ENCODE results near the gene SAP30BP.

SAP30BP gene

GRCh38 chr17:75666959-75667790 is at the start of gene SAP30BP, which contains the start of gene RECQL5:
Gene SAP30BP, plus strand, starts transcription at chr17:75667338. Its CDS starts 35 bp downstream, at chr17:75667373.
Gene RECQL5, minus strand, starts transcription at chr17:75667154. Its CDS starts 597 bp downstream, at chr17:75666557.
- peak; percentile 97 for DNase-seq

DNA sequence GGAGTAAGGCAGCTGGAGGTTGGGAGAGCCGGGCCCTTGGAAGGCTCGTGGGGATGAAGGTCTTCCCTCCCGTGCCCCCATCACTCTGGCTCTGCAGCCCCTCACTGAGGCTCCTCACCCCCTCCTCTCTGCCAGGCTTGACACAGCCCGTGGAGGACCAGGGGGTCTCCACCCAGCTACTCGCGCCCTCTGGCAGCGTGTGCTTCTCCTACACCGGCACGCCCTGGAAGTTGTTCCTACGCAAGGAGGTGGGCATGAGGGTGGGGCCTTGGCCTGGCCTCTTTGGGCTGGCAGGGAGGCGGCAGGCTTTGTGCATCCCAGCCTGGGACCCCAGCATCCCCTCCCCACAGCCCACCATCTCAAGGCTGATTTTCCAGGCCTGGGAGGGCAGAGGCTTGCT is 49.5 kb upstream of the SAP30BP start:
- no peak for DNase-seq

DNA sequence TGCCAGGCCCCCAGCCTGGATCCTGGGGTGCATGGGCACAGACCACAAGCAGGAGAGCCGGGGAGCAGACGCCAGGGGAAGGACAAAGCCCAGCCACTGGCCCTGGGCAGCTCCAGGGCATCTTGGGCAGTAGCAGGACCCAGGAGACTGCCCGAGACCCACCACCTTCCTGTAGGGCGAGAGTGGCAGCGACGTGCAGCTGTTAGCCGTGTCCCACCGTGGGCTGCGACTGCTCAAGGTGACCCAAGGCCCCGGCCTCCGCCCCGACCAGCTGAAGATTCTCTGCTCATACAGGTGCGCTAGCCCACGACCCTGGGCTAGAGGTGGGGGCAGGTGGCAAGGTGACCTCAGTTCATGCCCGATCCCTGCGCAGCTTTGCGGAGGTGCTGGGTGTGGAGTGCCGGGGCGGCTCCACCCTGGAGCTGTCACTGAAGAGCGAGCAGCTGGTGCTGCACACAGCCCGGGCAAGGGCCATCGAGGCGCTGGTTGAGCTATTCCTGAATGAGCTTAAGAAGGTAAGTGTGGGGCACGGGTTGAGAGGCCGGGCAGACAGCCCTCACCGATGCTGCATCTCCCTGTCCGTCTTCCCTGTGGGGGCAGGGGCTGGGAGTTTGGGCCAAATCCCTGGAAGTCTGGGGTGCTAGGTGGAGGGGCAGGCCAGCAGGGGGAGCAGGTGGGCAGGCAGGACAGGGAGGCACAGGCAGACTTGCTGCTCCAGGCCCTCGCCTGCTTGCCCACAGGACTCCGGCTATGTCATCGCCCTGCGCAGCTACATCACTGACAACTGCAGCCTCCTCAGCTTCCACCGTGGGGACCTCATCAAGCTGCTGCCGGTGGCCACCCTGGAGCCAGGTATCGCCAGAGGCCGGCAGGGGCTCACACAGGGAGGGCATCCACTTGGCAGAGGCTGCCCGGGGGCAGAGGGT is 47.4 kb upstream of the SAP30BP start:
- DNase-seq = no peak

DNA sequence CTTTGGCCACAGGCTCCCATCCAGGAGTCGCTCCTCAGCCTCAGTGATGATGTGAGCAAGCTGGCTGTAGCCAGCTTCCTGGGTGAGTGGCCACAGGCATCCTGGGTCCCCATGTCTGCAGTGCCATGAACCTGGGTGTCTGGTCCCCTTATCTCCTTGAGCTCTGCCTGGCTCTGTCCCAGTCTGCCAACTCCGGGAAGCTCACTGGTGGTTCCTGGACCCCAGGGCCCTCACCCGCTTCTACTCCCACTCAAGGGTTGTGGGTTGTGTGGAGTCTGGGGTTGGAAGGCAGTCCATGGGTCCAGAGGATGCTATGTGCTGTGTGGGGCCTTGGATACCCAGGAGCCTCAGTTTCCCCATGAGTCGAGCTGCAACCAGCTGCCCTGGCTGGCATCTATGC is 45.6 kb upstream of the SAP30BP start:
- DNase-seq = no peak

GRCh38 chr17:75622076-75622475 is 45.1 kb upstream of the SAP30BP start:
- no peak for DNase-seq

DNA sequence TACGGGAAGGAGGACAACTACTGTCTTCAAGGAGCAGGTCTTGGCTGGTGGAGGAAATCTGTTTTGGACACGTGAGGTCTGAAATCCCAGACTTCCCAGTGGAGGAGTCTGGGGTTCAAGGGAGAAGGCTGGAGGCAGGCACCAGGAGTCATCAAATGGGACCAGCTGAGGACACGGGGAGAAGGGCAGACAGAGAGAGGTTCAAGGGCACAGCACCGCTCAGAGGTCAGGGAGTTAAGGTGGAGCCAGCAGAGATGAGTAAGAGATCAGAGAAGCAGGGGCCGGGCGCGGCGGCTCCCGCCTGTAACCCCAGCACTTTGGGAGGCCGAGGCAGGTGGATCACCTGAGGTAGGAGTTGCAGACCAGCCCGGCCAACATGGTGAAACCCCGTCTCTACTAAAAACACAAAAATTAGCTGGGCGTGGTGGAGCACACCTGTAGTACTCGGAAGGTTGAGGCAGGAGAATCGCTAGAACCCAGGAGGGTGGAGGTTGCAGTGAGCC is 44.3 kb upstream of the SAP30BP start:
- no peak for DNase-seq

GRCh38 chr17:75623386-75623785 is 43.8 kb upstream of the SAP30BP start:
- DNase-seq = no peak

DNA sequence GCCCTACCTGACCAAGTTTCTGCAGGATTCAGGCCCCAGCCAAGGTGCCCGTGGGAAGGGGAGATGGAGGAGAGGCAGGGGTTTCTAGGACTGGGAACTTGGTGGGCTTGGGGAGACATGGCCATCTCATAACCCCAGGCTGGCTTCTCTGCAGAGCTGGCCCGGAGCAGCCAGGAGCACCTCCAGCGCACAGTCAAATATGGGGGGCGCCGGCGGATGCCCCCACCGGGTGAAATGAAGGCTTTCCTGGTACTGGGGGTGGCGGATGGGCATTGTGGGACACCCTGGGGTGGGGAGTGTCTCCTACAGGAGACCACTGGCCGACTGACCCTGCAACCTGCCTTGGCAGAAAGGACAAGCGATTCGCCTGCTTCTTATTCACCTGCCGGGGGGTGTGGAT is 43.1 kb upstream of the SAP30BP start:
- no peak for DNase-seq

GRCh38 chr17:75624714-75625345 is 42.3 kb upstream of the SAP30BP start:
- no peak for DNase-seq

DNA sequence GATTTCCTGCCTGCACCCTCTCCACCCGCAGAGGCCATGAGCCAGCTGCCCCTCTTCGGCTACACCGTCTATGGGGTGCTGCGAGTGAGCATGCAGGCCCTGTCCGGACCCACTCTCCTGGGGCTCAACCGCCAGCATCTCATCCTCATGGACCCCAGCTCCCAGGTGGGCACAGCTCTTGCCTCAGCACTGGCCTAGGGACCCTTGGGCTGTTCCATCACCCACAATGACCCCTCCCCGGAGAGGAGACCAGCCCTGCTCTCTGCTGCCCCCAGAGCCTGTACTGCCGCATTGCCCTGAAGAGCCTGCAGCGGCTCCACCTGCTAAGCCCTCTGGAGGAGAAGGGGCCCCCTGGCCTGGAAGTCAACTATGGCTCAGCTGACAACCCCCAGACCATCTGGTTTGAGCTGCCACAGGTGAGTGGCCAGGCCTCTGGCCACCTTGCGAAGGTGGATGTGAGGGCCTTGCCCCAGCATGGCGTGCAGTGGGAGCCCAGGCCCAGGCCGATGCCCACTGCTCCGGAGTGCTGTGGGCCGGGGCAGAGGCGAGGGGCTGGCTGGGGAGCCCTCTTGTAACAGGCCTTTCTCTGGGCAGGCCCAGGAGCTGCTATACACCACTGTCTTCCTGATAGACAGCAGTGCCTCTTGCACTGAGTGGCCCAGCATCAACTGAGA is 41.2 kb upstream of the SAP30BP start:
- no peak for DNase-seq

DNA sequence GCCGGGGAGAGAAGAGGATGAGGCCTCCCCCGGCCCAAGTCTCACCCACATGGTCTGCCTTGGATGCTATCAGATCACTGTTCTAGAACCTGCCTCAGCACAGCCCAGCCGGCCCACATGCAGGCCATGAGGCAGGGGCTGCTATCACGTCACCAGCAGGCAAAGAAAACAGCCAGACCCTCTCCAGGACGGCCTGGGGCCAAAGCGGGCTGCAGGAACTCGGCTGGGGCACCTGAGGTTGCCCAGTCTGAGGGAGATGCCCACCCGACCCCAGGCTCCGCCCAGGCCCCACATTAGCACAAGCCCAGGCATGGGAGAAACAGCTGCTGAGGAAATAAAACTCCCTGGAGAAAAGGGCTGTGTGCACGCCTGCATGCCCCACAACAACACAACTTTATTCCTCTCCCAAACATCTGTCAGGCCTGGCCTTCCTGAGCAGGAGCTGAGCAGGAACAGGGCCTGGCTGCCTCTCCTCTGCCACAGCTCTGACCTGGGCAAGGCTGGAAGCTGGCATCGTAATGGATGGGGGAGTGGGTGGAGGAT is 40.6 kb upstream of the SAP30BP start:
- no peak for DNase-seq

DNA sequence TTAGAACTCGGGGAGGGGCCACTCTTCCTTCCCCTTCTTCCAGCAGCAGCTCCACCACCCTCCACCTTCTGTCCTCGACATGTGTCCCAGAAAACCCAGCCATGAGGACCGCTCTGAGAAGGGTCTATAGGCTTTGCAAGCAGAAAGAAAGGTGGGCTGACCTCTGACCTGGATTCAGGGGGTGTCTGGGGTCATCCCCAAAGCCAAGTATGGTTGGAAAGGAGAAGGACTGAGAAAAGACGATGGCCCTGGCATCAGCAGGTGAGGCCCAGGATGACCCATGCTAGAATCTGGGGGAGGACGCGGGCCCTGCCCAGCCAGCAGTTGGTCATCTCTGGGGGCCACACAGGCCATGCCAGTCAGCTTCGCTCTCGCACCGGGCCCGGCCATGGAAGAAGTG is 40.0 kb upstream of the SAP30BP start:
- DNase-seq = no peak

DNA sequence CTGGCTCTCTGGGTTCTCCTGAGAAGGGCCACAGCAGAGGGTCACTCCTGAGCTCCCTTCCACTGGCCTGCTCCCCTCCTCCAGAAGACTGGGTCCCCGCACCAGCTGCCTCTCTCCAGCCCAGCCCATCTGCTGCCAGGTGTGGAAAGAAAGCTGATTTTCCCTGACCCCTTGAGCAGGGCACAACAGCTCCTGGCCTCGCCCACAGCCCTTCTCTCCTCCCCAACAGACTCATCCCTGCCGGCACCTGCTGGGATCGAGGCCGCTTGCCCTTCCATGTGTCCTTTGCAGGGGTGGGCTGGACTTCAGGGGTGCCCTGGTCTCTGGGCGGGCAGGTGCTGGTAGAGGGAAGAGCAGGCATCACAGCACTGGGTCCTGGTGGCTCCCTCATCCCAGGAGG is 38.7 kb upstream of the SAP30BP start:
- no peak for DNase-seq

GRCh38 chr17:75629157-75629556 is 38.0 kb upstream of the SAP30BP start:
- DNase-seq = no peak

GRCh38 chr17:75630071-75630917 is 36.8 kb upstream of the SAP30BP start:
- no peak for DNase-seq

GRCh38 chr17:75631353-75631752 is 35.8 kb upstream of the SAP30BP start:
- DNase-seq = no peak

DNA sequence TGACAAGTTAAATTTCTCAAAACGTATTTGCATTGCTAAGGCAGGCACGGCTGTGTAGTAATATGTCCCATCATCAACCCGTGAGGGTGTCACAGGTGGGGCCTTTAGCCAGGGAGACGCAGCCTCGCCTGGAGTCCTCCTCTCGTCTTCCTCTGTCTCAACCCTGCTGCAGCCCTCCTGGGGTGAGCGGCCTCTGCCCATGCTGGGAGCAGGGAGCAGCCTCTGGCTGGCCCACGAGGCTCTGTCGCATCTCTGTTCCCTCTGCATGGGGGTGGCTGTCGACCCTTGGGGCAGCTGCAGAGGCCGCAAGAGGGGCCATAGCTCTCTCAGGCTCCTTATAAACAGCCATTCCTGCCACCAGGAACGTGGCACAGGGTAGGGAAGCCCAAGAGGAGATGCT is 34.7 kb upstream of the SAP30BP start:
- no peak for DNase-seq

DNA sequence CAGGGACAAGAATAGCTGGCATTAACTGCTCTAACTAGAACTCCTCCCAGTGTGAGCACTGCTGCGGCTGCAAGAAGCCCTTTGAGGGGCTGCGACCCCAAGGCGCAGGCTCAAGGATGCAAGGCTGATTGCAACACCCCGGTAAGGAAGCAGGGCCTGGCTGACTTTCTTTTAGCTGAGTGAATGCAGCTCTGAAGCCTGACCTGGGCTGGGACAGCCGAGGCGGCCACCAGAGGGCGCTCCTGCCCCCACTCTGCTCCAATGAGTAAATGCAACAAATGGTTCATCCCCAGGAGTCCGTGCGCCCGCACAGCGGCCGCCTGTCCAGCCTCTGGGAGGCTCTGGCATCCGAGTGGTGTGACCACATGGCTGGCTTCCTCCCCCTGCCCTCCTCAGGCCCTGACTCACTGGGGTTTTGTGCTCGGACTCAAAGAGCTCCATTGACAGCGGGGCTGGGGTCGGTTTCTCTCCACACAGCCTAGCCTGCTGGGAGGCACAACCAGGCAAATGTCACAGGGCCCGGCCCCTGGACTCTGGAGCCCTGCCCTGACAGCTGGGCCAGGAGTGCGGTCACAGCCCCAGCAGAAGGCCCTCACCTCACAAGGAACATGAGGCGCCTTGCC is 34.2 kb upstream of the SAP30BP start, which contains the start of gene SMIM5:
Gene SMIM5, plus strand, starts transcription at position 572 of the 623 bp plus-strand sequence. CDS start 6,768 bp downstream, outside the sequence.
- peak; percentile 63 for DNase-seq

DNA sequence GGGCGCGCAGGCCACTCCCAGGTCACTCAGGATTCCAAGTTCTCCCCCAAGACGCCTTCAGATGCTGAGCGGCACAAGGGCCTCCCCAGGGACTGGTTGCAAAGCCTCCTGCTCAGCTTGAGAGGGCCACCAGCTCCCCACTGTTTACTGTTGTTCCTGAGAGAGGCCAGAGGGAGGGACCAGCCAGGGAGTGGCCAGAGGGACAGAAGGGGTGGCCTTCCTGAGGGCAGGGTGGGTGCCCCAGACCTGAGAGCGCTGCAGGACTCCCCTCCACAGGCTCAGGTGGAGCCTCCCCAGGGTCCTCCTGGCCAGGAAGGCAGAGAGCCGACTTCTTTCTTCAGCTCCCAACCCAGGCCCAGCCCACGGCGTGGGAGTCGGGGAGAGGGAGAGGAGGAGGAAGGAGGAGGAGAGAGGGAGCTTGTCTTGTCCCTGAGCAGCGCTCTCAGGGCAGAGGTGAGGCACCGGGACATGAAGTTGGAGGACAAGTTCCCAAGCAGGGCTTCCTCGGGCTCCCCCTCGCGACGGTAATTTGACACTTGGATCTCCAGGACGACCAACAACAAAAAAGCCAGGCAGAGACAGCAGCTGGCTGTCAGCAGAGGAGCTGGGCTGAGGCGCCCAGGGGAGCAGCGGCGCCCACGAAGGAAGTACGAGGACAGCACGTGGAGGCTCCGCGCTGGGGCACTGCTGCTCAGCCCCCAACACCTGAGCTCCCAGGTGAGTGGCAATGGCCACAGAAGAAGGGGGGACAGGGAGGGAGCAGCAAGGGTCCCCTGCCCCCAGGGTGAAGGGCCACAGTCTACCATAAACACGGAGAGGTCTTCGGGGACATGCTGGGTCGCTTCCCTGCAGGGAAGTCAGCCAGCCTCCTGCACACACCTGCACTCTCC is 33.4 kb upstream of the SAP30BP start:
- DNase-seq = peak; percentile 25

GRCh38 chr17:75634376-75634740 is 32.8 kb upstream of the SAP30BP start:
- DNase-seq = no peak

All from activated effector memory CD4-positive, alpha-beta T cell treated with Interleukin-2 at 50 U/mL for 16 hours (primary cell).